ENCODE measurements around the gene LYZL4. TPM values are rescaled to one million over a fixed set of nuclear protein-coding genes. Genes with fewer than 3 reads are reported as not detected.

Gene LYZL4
- total and polyA plus RNA-seq, 2 of the 4 experiments (the other 2 are of a cell fraction) = not detected

- TF ChIP-seq SMC3 (IDR thresholded peaks at IDR 0.05; ENCODE audit: low read depth, low read length) (no peak), MXI1 (IDR thresholded peaks at IDR 0.05; ENCODE audit: borderline replicate concordance, low read depth, low read length) (no peak), NFE2L2 (IDR thresholded peaks at IDR 0.05; ENCODE audit: low read depth, low read length) (no peak), POLR2A (IDR thresholded peaks at IDR 0.05; ENCODE audit: low read depth, low read length) (no peak), CHD1 (IDR thresholded peaks at IDR 0.05; ENCODE audit: low read depth, low read length) (no peak), FOS (IDR thresholded peaks at IDR 0.05; ENCODE audit: low read depth, low read length) (no peak), CEBPB (IDR thresholded peaks at IDR 0.05; ENCODE audit: low read depth, low read length) (no peak), RFX5 (IDR thresholded peaks at IDR 0.05; ENCODE audit: low read depth, low read length) (no peak), RCOR1 (IDR thresholded peaks at IDR 0.05; ENCODE audit: insufficient replicate concordance, low read length) (no peak), MAFK (IDR thresholded peaks at IDR 0.05; ENCODE audit: low read depth, low read length) (no peak), CTCF (conservative IDR thresholded peaks at IDR 0.05; ENCODE audit: low read depth, low read length) (no peak), ELK1 (IDR thresholded peaks at IDR 0.05; ENCODE audit: borderline replicate concordance, low read depth, low read length) (no peak), RAD21 (IDR thresholded peaks at IDR 0.05; ENCODE audit: low read length) (no peak)
- Histone ChIP-seq H3K4me3 (ENCODE audit: insufficient read depth, low read depth, low read length) (no peak overlapping the region), H3K23ac (ENCODE audit: low read depth, low read length) (no peak overlapping the region), H2AFZ (replicated peaks; ENCODE audit: low read length, poor library complexity) (no peak overlapping the region), H4K8ac (ENCODE audit: low read depth in 2 of 2, low read length in 2 of 2) (no peak overlapping the region), H3K9ac (ENCODE audit: low read depth, low read length) (no peak overlapping the region), H4K5ac (ENCODE audit: low read depth, low read length) (no peak overlapping the region), H3K27ac (ENCODE audit: insufficient read depth, low read length) (no peak overlapping the region), H2AK9ac (replicated peaks; ENCODE audit: low read depth, low read length, poor library complexity) (no peak overlapping the region), H3K9me1 (ENCODE audit: insufficient read depth, low read length) (no peaks in the 10 kb centered on the region), H2BK20ac (ENCODE audit: low read depth, low read length) (no peak overlapping the region), H2BK15ac (ENCODE audit: low read depth, low read length) (no peak overlapping the region), H3K4me1 (ENCODE audit: control insufficient read depth, insufficient read depth, low read length) (no peaks in the 10 kb centered on the region), H3K27me3 (ENCODE audit: control insufficient read depth, insufficient read depth, low read length) (no peaks in the 10 kb centered on the region), H4K20me1 (ENCODE audit: insufficient read depth, low read length) (no peaks in the 10 kb centered on the region), H2AK5ac (ENCODE audit: low read depth, low read length) (no peak overlapping the region), H3K79me1 (ENCODE audit: low read depth in 1 of 2, low read length in 2 of 2) (no peaks in the 10 kb centered on the region), H3K56ac (ENCODE audit: extremely low read depth, insufficient read depth, low read length) (no peak overlapping the region), H3K14ac (replicated peaks; ENCODE audit: low read depth, low read length) (no peak overlapping the region), H3K4me2 (ENCODE audit: low read depth, low read length) (no peak overlapping the region), H3K9me3 (ENCODE audit: control insufficient read depth, insufficient read depth, low read length) (no peaks in the 10 kb centered on the region), H2BK5ac (ENCODE audit: low read depth, low read length, poor library complexity, severe bottlenecking) (no peak overlapping the region), H3K36me3 (ENCODE audit: control insufficient read depth, insufficient read depth, low read length) (no peaks in the 10 kb centered on the region), H3K18ac (ENCODE audit: low read depth, low read length) (no peak overlapping the region), H3K4ac (ENCODE audit: low read depth, low read length) (no peak overlapping the region), H4K91ac (ENCODE audit: insufficient read depth, low read depth, low read length) (no peak overlapping the region), H2BK120ac (ENCODE audit: low read depth, low read length) (no peak overlapping the region)
- ATAC-seq (ENCODE audit: low read depth) (no peak), DNase-seq (no peak)
- in situ Hi-C loops (cut with MboI; ENCODE audit: low sequenced_read_pairs) (no loop called here), dilution Hi-C loops (cut with HindIII; ENCODE audit: low sequenced_read_pairs, unreplicated experiment) (no loop called here), intact Hi-C loops (cut with micrococcal nuclease) (no loop called here)
- POLR2A ChIA-PET (ENCODE audit: unreplicated experiment) = no interaction called here
- CTCF ChIA-PET = no interaction called here
- no CpG with 5 or more reads among the region's 3 CpGs for WGBS, 2 experiments (ENCODE audit: extremely low coverage in 2 of 2, insufficient read length in 1 of 2)
- BruUV-seq (replicated peaks) = no TSS peak
Observed at GRCh38 chr3:42398080-42398479, 12.3 kb downstream of the LYZL4 start.

Measured in IMR-90 (cell line).